H1 (cell line): ENCODE data around the gene CTNS. TPM values are rescaled to one million over a fixed set of nuclear protein-coding genes. Genes with fewer than 3 reads are reported as not detected.

Source experiments
- CTCF ChIA-PET: fragments of 300-600 bp; sonication (Branson Sonifier 250); formaldehyde crosslinking; loops from one replicate; lab custom pipeline; 2021; ENCODE audit not compliant: partially characterized antibody; lab: Charles Lee
- POLR2A ChIA-PET: fragments of 300-600 bp; sonication (Branson Sonifier 250); formaldehyde crosslinking; loops from one replicate; lab custom pipeline; 2021; ENCODE audit warnings: inconsistent platforms; ENCODE audit not compliant: partially characterized antibody; lab: Charles Lee
- DNase-seq, 2 experiments: peaks; one replicate each; pipeline versions ENCODE4 v3.0.0 to v3.0.0-alpha.2; 2010 to 2022; ENCODE audit warnings: low spot score in 2 of 2, low read depth in 1 of 2, mixed read lengths in 1 of 2
- FAIRE-seq: peaks from 2 replicates; lab custom pipeline; 2011; peaks lifted over from hg19 to GRCh38; lab: Jason Lieb, UNC
- H2AFZ ChIP-seq: 2 replicates; pipeline ENCODE4 v1.8.1; 2012; ENCODE audit warnings: low read length, inconsistent platforms
- H2AK5ac ChIP-seq: 2 replicates; pipeline ENCODE4 v1.6.1; 2013; ENCODE audit warnings: low read depth, low read length
- H2BK120ac ChIP-seq: replicated peaks from 2 replicates; pipeline ENCODE3; 2013; ENCODE audit warnings: low read depth, low read length, inconsistent platforms
- H2BK12ac ChIP-seq: 2 replicates; pipeline ENCODE4 v1.6.1; 2013; ENCODE audit warnings: low read depth, low read length
- H2BK15ac ChIP-seq: 2 replicates; pipeline ENCODE4 v1.6.1; 2013; ENCODE audit warnings: low read length
- H2BK20ac ChIP-seq: 2 replicates; pipeline ENCODE4 v1.6.1; 2013; ENCODE audit warnings: low read length
- H2BK5ac ChIP-seq: 2 replicates; pipeline ENCODE4 v1.6.1; 2013; ENCODE audit warnings: low read depth, low read length
- H3K14ac ChIP-seq: 2 replicates; pipeline ENCODE4 v1.6.1; 2013; ENCODE audit warnings: inconsistent platforms; ENCODE audit not compliant: insufficient read length
- H3K18ac ChIP-seq: 2 replicates; pipeline ENCODE4 v1.6.1; 2013; ENCODE audit warnings: low read length; ENCODE audit errors: extremely low read depth
- H3K23ac ChIP-seq: 2 replicates; pipeline ENCODE4 v1.6.1; 2013; ENCODE audit warnings: inconsistent platforms; ENCODE audit not compliant: insufficient read length
- H3K23me2 ChIP-seq: 2 replicates; pipeline ENCODE4 v1.6.1; 2013; ENCODE audit warnings: low read depth, low read length
- H3K27ac ChIP-seq: 2 replicates; pipeline ENCODE4 v1.6.1; 2011; ENCODE audit warnings: low read depth, low read length, inconsistent platforms
- H3K27me3 ChIP-seq, 4 experiments: replicated peaks in 1 of 4; 1 replicate in 1 of 4; 2 replicates in 3 of 4; pipeline versions ENCODE4 v1.6.1 to v1.8.1; 2011 to 2013; ENCODE audit warnings: low read length in 3 of 4, mild to moderate bottlenecking in 3 of 4, inconsistent platforms in 2 of 4, mixed read lengths in 2 of 4, moderate library complexity in 1 of 4; ENCODE audit not compliant: control insufficient read depth in 3 of 4, insufficient read depth in 3 of 4; ENCODE audit errors: extremely low read depth in 1 of 4
- H3K36me3 ChIP-seq, 4 experiments: 2 replicates each; pipeline versions ENCODE4 v1.6.1 to v1.8.1; 2011 to 2013; ENCODE audit warnings: mild to moderate bottlenecking in 4 of 4, low read length in 3 of 4, moderate library complexity in 2 of 4, control low read depth in 1 of 4, inconsistent platforms in 1 of 4; ENCODE audit not compliant: insufficient read depth in 4 of 4, control insufficient read depth in 2 of 4
- H3K4ac ChIP-seq: replicated peaks from 2 replicates; pipeline ENCODE3; 2013; ENCODE audit warnings: low read length, low read depth, mixed read lengths, inconsistent platforms; ENCODE audit not compliant: insufficient read length
- H3K4me1 ChIP-seq, 4 experiments: replicated peaks in 1 of 4; 1 replicate in 1 of 4; 2 replicates in 3 of 4; pipeline versions ENCODE4 v1.6.1 to v1.8.1; 2011 to 2013; ENCODE audit warnings: low read length in 3 of 4, inconsistent platforms in 2 of 4, mixed read lengths in 1 of 4; ENCODE audit not compliant: insufficient read depth in 4 of 4, control insufficient read depth in 3 of 4
- H3K4me2 ChIP-seq, 2 experiments: 2 replicates each; pipeline versions ENCODE4 v1.6.1 to v1.8.1; 2011 to 2013; ENCODE audit warnings: low read depth in 2 of 2, low read length in 2 of 2, control low read depth in 1 of 2, inconsistent platforms in 1 of 2, mild to moderate bottlenecking in 1 of 2; ENCODE audit not compliant: insufficient read depth in 1 of 2
- H3K4me3 ChIP-seq, 4 experiments: fragments of 200-600, 300-600 bp in 1 of 4; sonication (generic), shearing (Covaris generic), sonication (Bioruptor Twin) in 1 of 4; 2 replicates each; pipeline versions ENCODE4 v1.5.1 to v1.8.1; 2011 to 2016; ENCODE audit warnings: low read length in 4 of 4, low read depth in 3 of 4, control low read depth in 2 of 4, inconsistent platforms in 2 of 4, mild to moderate bottlenecking in 2 of 4, mixed read lengths in 1 of 4, moderate library complexity in 1 of 4; ENCODE audit not compliant: insufficient read depth in 2 of 4; ENCODE audit errors: extremely low read depth in 1 of 4
- H3K56ac ChIP-seq: replicated peaks from 2 replicates; pipeline ENCODE3; 2013; ENCODE audit warnings: low read depth, mild to moderate bottlenecking, mixed read lengths, low read length, inconsistent platforms; ENCODE audit not compliant: insufficient read length
- H3K79me1 ChIP-seq: 2 replicates; pipeline ENCODE4 v1.6.1; 2013; ENCODE audit warnings: low read depth, low read length, control low read depth
- H3K79me2 ChIP-seq, 2 experiments: 2 replicates each; pipeline versions ENCODE4 v1.6.1 to v1.8.1; 2012 to 2013; ENCODE audit warnings: low read length in 2 of 2, mild to moderate bottlenecking in 2 of 2, inconsistent platforms in 1 of 2; ENCODE audit not compliant: insufficient read depth in 2 of 2, control insufficient read depth in 1 of 2
- H3K9ac ChIP-seq, 4 experiments: replicated peaks in 1 of 4; 1 replicate in 1 of 4; 2 replicates in 3 of 4; pipeline versions ENCODE4 v1.6.1 to v1.8.1; 2011 to 2013; ENCODE audit warnings: low read depth in 3 of 4, low read length in 3 of 4, control low read depth in 2 of 4, mild to moderate bottlenecking in 2 of 4, moderate library complexity in 2 of 4, inconsistent platforms in 1 of 4; ENCODE audit errors: extremely low read depth in 1 of 4
- H3K9me3 ChIP-seq, 2 experiments: 2 replicates each; pipeline versions ENCODE4 v1.6.1 to v1.8.1; 2012 to 2013; ENCODE audit warnings: mild to moderate bottlenecking in 2 of 2, moderate library complexity in 2 of 2, control low read depth in 1 of 2, inconsistent platforms in 1 of 2, low read depth in 1 of 2, low read length in 1 of 2, mixed read lengths in 1 of 2; ENCODE audit not compliant: insufficient read depth in 2 of 2
- H4K20me1 ChIP-seq, 2 experiments: replicated peaks in 1 of 2; 2 replicates each; pipeline versions ENCODE3 to v1.8.1; 2011 to 2013; ENCODE audit warnings: inconsistent platforms in 2 of 2, low read length in 2 of 2, mild to moderate bottlenecking in 1 of 2; ENCODE audit not compliant: insufficient read depth in 2 of 2, control insufficient read depth in 1 of 2
- H4K5ac ChIP-seq: 2 replicates; pipeline ENCODE4 v1.6.1; 2013; ENCODE audit warnings: low read length, low read depth, mixed read lengths, inconsistent platforms; ENCODE audit not compliant: insufficient read length
- H4K8ac ChIP-seq: 2 replicates; pipeline ENCODE4 v1.8.0; 2013; ENCODE audit warnings: mild to moderate bottlenecking, moderate library complexity, low read length, inconsistent platforms; ENCODE audit not compliant: insufficient read depth; ENCODE audit errors: extremely low read depth
- H4K91ac ChIP-seq: replicated peaks from 2 replicates; pipeline ENCODE3; 2013; ENCODE audit warnings: low read length, mixed read lengths, inconsistent platforms; ENCODE audit not compliant: insufficient read length
- ASH2L ChIP-seq: fragments of 200-600, 300-600 bp; sonication (generic); IDR thresholded peaks from one replicate; pipeline ENCODE4 v1.7.1; 2017; ENCODE audit warnings: low read length
- ATF3 ChIP-seq: IDR thresholded peaks from 2 replicates; pipeline ENCODE4 v1.6.1; 2011; ENCODE audit warnings: low read depth, mild to moderate bottlenecking, low read length; ENCODE audit not compliant: insufficient read depth
- BCL11A ChIP-seq, 2 experiments: IDR thresholded peaks; one replicate each; pipeline ENCODE4 v1.6.1; 2011; ENCODE audit warnings: low read depth in 2 of 2, low read length in 2 of 2, mild to moderate bottlenecking in 2 of 2
- CHD1 ChIP-seq: IDR thresholded peaks from 2 replicates; pipeline ENCODE4 v1.6.1; 2012; ENCODE audit warnings: low read depth, low read length, improper control_type of control experiment
- EZH2 ChIP-seq: fragments of 200-600 bp; sonication (generic); IDR thresholded peaks from 2 replicates; pipeline ENCODE4 v1.7.1; 2012; ENCODE audit warnings: low read depth, mild to moderate bottlenecking, moderate library complexity, low read length, inconsistent platforms; ENCODE audit not compliant: severe bottlenecking
- GABPA ChIP-seq: IDR thresholded peaks from 2 replicates; pipeline ENCODE4 v1.6.1; 2011; ENCODE audit warnings: mild to moderate bottlenecking, low read length, moderate library complexity, borderline replicate concordance; ENCODE audit not compliant: insufficient read depth
- KDM1A ChIP-seq: fragments of 200-600, 300-600 bp; sonication (generic); IDR thresholded peaks from 2 replicates; pipeline ENCODE4 v1.7.1; 2016; ENCODE audit warnings: mild to moderate bottlenecking, low read length, borderline replicate concordance
- MAFK ChIP-seq: IDR thresholded peaks from 2 replicates; pipeline ENCODE4 v1.6.1; 2012; ENCODE audit warnings: low read depth, mild to moderate bottlenecking, improper control_type of control experiment, low read length
- PHF8 ChIP-seq: fragments of 200-600 bp; sonication (generic); conservative IDR thresholded peaks from 2 replicates; pipeline ENCODE4 v1.7.1; 2012; ENCODE audit warnings: low read depth, mild to moderate bottlenecking, inconsistent platforms, low read length, moderate library complexity
- TEAD4 ChIP-seq: IDR thresholded peaks from 2 replicates; pipeline ENCODE4 v1.6.1; 2012; ENCODE audit warnings: low read depth, low read length, inconsistent platforms, mixed read lengths
- USF2 ChIP-seq: IDR thresholded peaks from 2 replicates; pipeline ENCODE4 v1.6.1; 2011; ENCODE audit warnings: low read length, improper control_type of control experiment
- WGBS, 2 experiments: shearing (Covaris generic) in 1 of 2; methylation state at CpG; one replicate each; pipeline versions ENCODE4 v1.1.6 to v1.1.7; 2013 to 2015; ENCODE audit warnings: low lambda C conversion rate in 2 of 2, mixed read lengths in 2 of 2, inconsistent platforms in 1 of 2, low coverage in 1 of 2, missing lambda C conversion rate in 1 of 2; ENCODE audit not compliant: insufficient replicate concordance in 2 of 2, insufficient coverage in 1 of 2, insufficient read length in 1 of 2; ENCODE audit errors: extremely low coverage in 1 of 2, missing lambda C conversion rate in 1 of 2; 5-methylcytosine and 5-hydroxymethylcytosine counted together
- polyA plus RNA-seq, 7 experiments: library from polyadenylated mRNA; depleted of rRNA in 3 of 7; stranded (reverse) in 5 of 7; unstranded in 2 of 7; fragments of >200 nt in 5 of 7; fragments of 200-250 nt in 2 of 7; gene quantifications; 1 replicate in 5 of 7; 2 replicates in 1 of 7; 4 replicates in 1 of 7; pipeline versions ENCODE4 v1.2.1 to v1.2.3, GENCODE V29; 2011 to 2013; ENCODE audit warnings: missing spikeins in 2 of 7, mixed read lengths in 2 of 7
- total RNA-seq: library from RNA; stranded (reverse); fragmentation: NEBNext Ultra II Directional; extraction: Animal tissue kit (Norgen Biotek cat#: 25700); gene quantifications from 2 replicates; pipeline ENCODE4 v1.2.1, GENCODE V29; 2021

Gene CTNS
- total and polyA plus RNA-seq, 2 of the 8 experiments (the other 6 are each of a cell fraction or from before 2014, with no cell fraction given), result 11.6 to 12.9 TPM

GRCh38 chr17:3592216-3592860 lies 44.2 kb upstream of the CTNS start:
- Histone ChIP-seq H4K91ac (no peak overlapping the region), H3K9ac (no peak overlapping the region), H3K14ac (no peak overlapping the region), H3K23ac (no peak overlapping the region), H3K56ac (no peak overlapping the region), H2BK12ac (no peak overlapping the region), H3K9me3 (no peaks in the 10 kb centered on the region), H3K27ac (no peak overlapping the region), H4K5ac (no peak overlapping the region), H3K27me3 (no peaks in the 10 kb centered on the region), H2BK5ac (no peak overlapping the region), H3K4me3 (no peak overlapping the region), H3K4me1 (no peaks in the 10 kb centered on the region; a peak in 1 of 7 replicates), H3K36me3 (peaks cover 0 to 3% (median 1%) of the 10 kb centered on the region in 4 experiments; a peak in 3 of 8 replicates), H3K4ac (no peak overlapping the region), H2BK20ac (no peak overlapping the region), H3K23me2 (no peaks in the 10 kb centered on the region), H2BK15ac (no peak overlapping the region), H2AK5ac (no peak overlapping the region), H2BK120ac (no peak overlapping the region), H4K20me1 (peaks cover 0 to 2% of the 10 kb centered on the region in 2 experiments), H2AFZ (no peak overlapping the region), H3K18ac (no peak overlapping the region), H3K79me1 (no peaks in the 10 kb centered on the region), H4K8ac (no peak overlapping the region), H3K79me2 (no peaks in the 10 kb centered on the region), H3K4me2 (no peak overlapping the region)
- FAIRE-seq (no peak), DNase-seq (no peak)
- 93% methylated on average over 15 of the region's 15 CpGs; no CpG with 5 or more reads in 1 of the 2 experiments for WGBS, 2 experiments
- ChIA-PET POLR2A (interaction anchor here (1.1 to 1.5 kb wide), 2 partner anchors 10 to 36 kb away, joined by 3 to 6 read pairs; no protein-coding TSS in a partner anchor), CTCF (interaction anchor here (0.6 to 3.1 kb wide), 5 partner anchors 11 to 76 kb away, joined by 3 to 15 read pairs (median 4); no protein-coding TSS in a partner anchor)
- no peak for TF ChIP-seq ASH2L
- no peak for TF ChIP-seq PHF8
- no peak for TF ChIP-seq GABPA
- TF ChIP-seq CHD1, result no peak
- TF ChIP-seq TEAD4, result no peak
- TF ChIP-seq KDM1A, result no peak
- TF ChIP-seq EZH2, result no peak
- no peak for TF ChIP-seq BCL11A (IDR thresholded peaks at IDR 0.05; ENCODE audit: low read depth in 2 of 2, low read length in 2 of 2)
- TF ChIP-seq MAFK, result no peak
- no peak for TF ChIP-seq USF2
- TF ChIP-seq ATF3, result no peak
